ENCODE measurements around the gene MYBPC3.
A peak's percentile ranks its signal among the peaks of the same experiment; 100 is the strongest.

Gene MYBPC3

GRCh38 chr11:47383071-47383470 is 30.6 kb upstream of the MYBPC3 start:
- DNase-seq = no peak

- DNase-seq = no peak
These were observed 27.6 kb upstream of the MYBPC3 start for GRCh38 chr11:47380078-47380477.

GRCh38 chr11:47379317-47379716 is 26.8 kb upstream of the MYBPC3 start:
- DNase-seq = no peak

GRCh38 chr11:47378836-47379170 is 26.3 kb upstream of the MYBPC3 start:
- DNase-seq = no peak

GRCh38 chr11:47378010-47378835 is 25.7 kb upstream of the MYBPC3 start, which contains the start of gene SPI1:
Gene SPI1, minus strand, starts transcription at chr11:47378547. Its CDS starts 194 bp downstream, at chr11:47378353.
- DNase-seq = no peak

GRCh38 chr11:47377571-47378009 is 25.1 kb upstream of the MYBPC3 start:
- DNase-seq = no peak

GRCh38 chr11:47376525-47377371 is 24.2 kb upstream of the MYBPC3 start:
- DNase-seq = no peak

GRCh38 chr11:47376107-47376524 is 23.6 kb upstream of the MYBPC3 start:
- no peak for DNase-seq

GRCh38 chr11:47375546-47376085 is 23.1 kb upstream of the MYBPC3 start:
- no peak for DNase-seq

GRCh38 chr11:47375020-47375419 is 22.5 kb upstream of the MYBPC3 start:
- DNase-seq = no peak

GRCh38 chr11:47374720-47375019 is 22.2 kb upstream of the MYBPC3 start:
- no peak for DNase-seq

GRCh38 chr11:47373876-47374719 is 21.6 kb upstream of the MYBPC3 start:
- DNase-seq = peak; percentile 48

GRCh38 chr11:47372422-47372821 is 19.9 kb upstream of the MYBPC3 start:
- DNase-seq = no peak

GRCh38 chr11:47369676-47370075 is 17.2 kb upstream of the MYBPC3 start:
- DNase-seq = no peak

GRCh38 chr11:47366020-47366490 is 13.6 kb upstream of the MYBPC3 start:
- DNase-seq = no peak

- DNase-seq = no peak
These were observed 8.9 kb upstream of the MYBPC3 start for GRCh38 chr11:47361419-47361818.

GRCh38 chr11:47360341-47360740 is 7.8 kb upstream of the MYBPC3 start:
- DNase-seq = no peak

- DNase-seq = no peak
These were observed 7.1 kb upstream of the MYBPC3 start for GRCh38 chr11:47359586-47359985.

- no peak for DNase-seq
These were observed 6.7 kb upstream of the MYBPC3 start for GRCh38 chr11:47359162-47359561.

GRCh38 chr11:47358731-47359051 is 6.2 kb upstream of the MYBPC3 start:
- no peak for DNase-seq

- DNase-seq = no peak
These were observed 5.7 kb upstream of the MYBPC3 start for GRCh38 chr11:47357985-47358730.

- no peak for DNase-seq
These were observed 4.5 kb upstream of the MYBPC3 start for GRCh38 chr11:47356998-47357329.
